Measurements from ENCODE around the gene UQCR11. TPM values are rescaled to one million over a fixed set of nuclear protein-coding genes. Genes with fewer than 3 reads are reported as not detected.

The UQCR11 gene
- total and polyA plus RNA-seq, 3 donors from 2014 or later, result 45.8 to 105 (median 60.8) TPM

- TF ChIP-seq POLR2A (IDR thresholded peaks at IDR 0.05) (no peak), CTCF (IDR thresholded peaks at IDR 0.05) (no peak)
- no peak for DNase-seq
- intact Hi-C loops (cut with DNase I; ENCODE audit: low total_unique reads), result no loop called here
- Histone ChIP-seq H3K9me3 (no peaks in the 10 kb centered on the region), H3K27me3 (no peaks in the 10 kb centered on the region), H3K27ac (no peak overlapping the region), H3K36me3 (ENCODE audit: low read depth, missing control alignments) (no peaks in the 10 kb centered on the region), H3K4me1 (no peaks in the 10 kb centered on the region), H3K4me3 (no peak overlapping the region)
- 82 to 94% methylated on average over 9 to 11 of the region's 11 CpGs for WGBS, 2 donors
These were observed 15.2 kb upstream of the UQCR11 start for GRCh38 chr19:1620502-1620901.

- H3K27ac ChIP-seq, result no peak overlapping the region
- TF ChIP-seq POLR2A (IDR thresholded peaks at IDR 0.05) (no peak), CTCF (IDR thresholded peaks at IDR 0.05) (no peak)
- H3K27me3 ChIP-seq, result no peaks in the 10 kb centered on the region
- no peak overlapping the region for H3K4me3 ChIP-seq
- intact Hi-C loops (cut with DNase I; ENCODE audit: low total_unique reads), result no loop called here
- no peaks in the 10 kb centered on the region for H3K9me3 ChIP-seq
- no peak for DNase-seq
- WGBS, 2 donors, result 92 to 93% methylated on average over 12 to 18 of the region's 18 CpGs
- H3K36me3 ChIP-seq (ENCODE audit: low read depth, missing control alignments), result no peaks in the 10 kb centered on the region
- no peaks in the 10 kb centered on the region for H3K4me1 ChIP-seq
These were observed 14.4 kb upstream of the UQCR11 start for GRCh38 chr19:1619703-1620102.

- no peaks in the 10 kb centered on the region for H3K36me3 ChIP-seq (ENCODE audit: low read depth, missing control alignments)
- 90 to 95% methylated on average over 2 to 14 of the region's 26 CpGs for whole genome bisulfite sequencing, 2 donors
- intact Hi-C loops (cut with DNase I; ENCODE audit: low total_unique reads), result no loop called here
- H3K27ac ChIP-seq, result no peak overlapping the region
- no peaks in the 10 kb centered on the region for H3K27me3 ChIP-seq
- no peaks in the 10 kb centered on the region for H3K4me1 ChIP-seq
- TF ChIP-seq POLR2A (IDR thresholded peaks at IDR 0.05) (no peak), CTCF (IDR thresholded peaks at IDR 0.05) (no peak)
- no peaks in the 10 kb centered on the region for H3K9me3 ChIP-seq
- no peak for DNase-seq
- H3K4me3 ChIP-seq, result no peak overlapping the region
These were observed 13.8 kb upstream of the UQCR11 start for GRCh38 chr19:1619094-1619439.

GRCh38 chr19:1618157-1619093 is 13.2 kb upstream of the UQCR11 start:
- 85 to 86% methylated on average over 20 to 24 of the region's 24 CpGs for WGBS, 2 donors
- DNase-seq, result peak; percentile 36

More at GRCh38 chr19:1618157-1619093, 13.2 kb upstream of the UQCR11 start:
- Histone ChIP-seq H3K4me1 (no peaks in the 10 kb centered on the region), H3K9me3 (no peaks in the 10 kb centered on the region), H3K27me3 (no peaks in the 10 kb centered on the region), H3K27ac (no peak overlapping the region), H3K4me3 (no peak overlapping the region), H3K36me3 (ENCODE audit: low read depth, missing control alignments) (no peaks in the 10 kb centered on the region)
- intact Hi-C loops (cut with DNase I; ENCODE audit: low total_unique reads), result no loop called here
- no peak for TF ChIP-seq POLR2A (IDR thresholded peaks at IDR 0.05)
- TF ChIP-seq CTCF (IDR thresholded peaks at IDR 0.05), result no peak

All from testis (tissue), 3 donors.